ENCODE results near the gene AHCYL2. TPM values are rescaled to one million over a fixed set of nuclear protein-coding genes. Genes with fewer than 3 reads are reported as not detected.

The AHCYL2 gene
- total and polyA plus RNA-seq, 2 donors (not counting 3 experiments of a cell fraction or from before 2014, with no cell fraction given): 10.8 to 13.5 TPM

DNA sequence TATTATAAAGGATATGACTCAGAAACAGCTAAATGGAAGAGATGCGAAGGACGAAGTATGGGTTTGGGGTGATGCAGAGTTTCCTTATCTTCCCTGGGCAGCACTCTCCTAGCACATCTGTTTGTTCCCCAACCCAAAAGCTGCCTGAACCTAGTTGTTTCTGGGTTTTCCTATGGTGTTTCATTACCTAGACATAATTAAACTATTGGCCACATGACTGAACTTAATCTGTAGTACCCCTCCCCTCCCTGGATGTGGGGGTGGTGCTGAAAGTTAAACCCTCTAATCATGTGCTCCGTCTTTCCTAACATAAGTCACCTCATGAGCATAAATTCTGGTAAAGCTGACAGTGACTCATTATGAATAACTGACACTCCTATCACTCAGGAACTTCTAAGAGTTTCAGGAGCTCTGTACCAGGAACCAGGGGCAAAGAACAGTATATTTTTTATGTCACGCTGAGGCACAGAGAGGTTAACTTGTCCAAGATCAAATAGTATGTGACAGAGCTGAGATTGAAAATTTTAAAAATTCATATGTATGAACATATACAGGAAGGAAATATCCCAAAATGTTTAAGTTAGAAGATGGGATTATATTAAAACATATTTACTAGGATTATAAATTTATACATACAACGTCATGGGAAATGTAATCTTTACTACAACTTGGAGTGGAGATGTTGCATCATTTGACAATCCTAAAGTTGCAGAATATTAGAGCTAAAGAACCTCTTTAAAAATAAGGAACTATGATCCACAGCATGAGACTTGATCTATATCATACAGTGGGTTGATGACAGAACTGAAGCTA, 214.2 kb downstream of the AHCYL2 start:
- dilution Hi-C loops (cut with MboI; ENCODE audit: extremely low pct_ligation_motif_present, low sequenced_read_pairs): no loop called here
- FAIRE-seq (peak; percentile 88), DNase-seq (ENCODE audit: low read depth, low spot score) (peak; percentile 81)
- no TSS peak for BruUV-seq (replicated peaks)
- Histone ChIP-seq H3K27me3 (ENCODE audit: control insufficient read depth in 2 of 2, insufficient read depth in 2 of 2, low read length in 2 of 2) (no peaks in the 10 kb centered on the region), H3K9me3 (replicated peaks; ENCODE audit: control insufficient read depth, insufficient read depth, low read length) (no peaks in the 10 kb centered on the region), H4K20me1 (replicated peaks; ENCODE audit: control insufficient read depth, extremely low read depth, insufficient read depth, low read length) (no peaks in the 10 kb centered on the region), H3K4me3 (replicated peaks in 1 of 3; ENCODE audit: insufficient read depth in 1 of 3, low read depth in 1 of 3, low read length in 3 of 3) (peak overlapping the region in 1 of 3 experiments; percentile 26), H3K4me2 (ENCODE audit: insufficient read depth, low read length) (peak overlapping the region; percentile 76), H3K36me3 (ENCODE audit: control insufficient read depth in 2 of 2, extremely low read depth in 1 of 2, insufficient read depth in 2 of 2, low read length in 2 of 2) (no peaks in the 10 kb centered on the region), H3K9me1 (replicated peaks; ENCODE audit: control insufficient read depth, extremely low read depth, insufficient read depth, low read length) (no peaks in the 10 kb centered on the region), H3K27ac (ENCODE audit: insufficient read depth, low read depth, low read length) (peak overlapping the region; percentile 54), H3K79me2 (ENCODE audit: control insufficient read depth, insufficient read depth, low read length) (peaks cover 18% of the 10 kb centered on the region), H3K9ac (replicated peaks; ENCODE audit: extremely low read depth, insufficient read depth, low read length) (peak overlapping the region; percentile 46), H3K4me1 (ENCODE audit: control insufficient read depth, extremely low read depth, insufficient read depth, low read length) (peaks cover 24% of the 10 kb centered on the region), H2AFZ (ENCODE audit: low read depth, low read length) (peak overlapping the region; percentile 48)
- ChIA-PET CTCF (interaction anchor here (0.8 to 2.0 kb wide), 10 partner anchors 9 to 221 kb away, joined by 3 to 13 read pairs (median 5); no protein-coding TSS in a partner anchor), POLR2A (interaction anchor here (0.5 to 0.8 kb wide), 2 partner anchors 31 to 117 kb away, joined by 3 read pairs; no protein-coding TSS in a partner anchor)
- no peak for TF ChIP-seq POLR2A (IDR thresholded peaks at IDR 0.05; ENCODE audit: low read depth, low read length)
- no peak for TF ChIP-seq EZH2 (IDR thresholded peaks at IDR 0.05; ENCODE audit: borderline replicate concordance, low read depth, low read length, severe bottlenecking)
- TF ChIP-seq, protein P1, sequence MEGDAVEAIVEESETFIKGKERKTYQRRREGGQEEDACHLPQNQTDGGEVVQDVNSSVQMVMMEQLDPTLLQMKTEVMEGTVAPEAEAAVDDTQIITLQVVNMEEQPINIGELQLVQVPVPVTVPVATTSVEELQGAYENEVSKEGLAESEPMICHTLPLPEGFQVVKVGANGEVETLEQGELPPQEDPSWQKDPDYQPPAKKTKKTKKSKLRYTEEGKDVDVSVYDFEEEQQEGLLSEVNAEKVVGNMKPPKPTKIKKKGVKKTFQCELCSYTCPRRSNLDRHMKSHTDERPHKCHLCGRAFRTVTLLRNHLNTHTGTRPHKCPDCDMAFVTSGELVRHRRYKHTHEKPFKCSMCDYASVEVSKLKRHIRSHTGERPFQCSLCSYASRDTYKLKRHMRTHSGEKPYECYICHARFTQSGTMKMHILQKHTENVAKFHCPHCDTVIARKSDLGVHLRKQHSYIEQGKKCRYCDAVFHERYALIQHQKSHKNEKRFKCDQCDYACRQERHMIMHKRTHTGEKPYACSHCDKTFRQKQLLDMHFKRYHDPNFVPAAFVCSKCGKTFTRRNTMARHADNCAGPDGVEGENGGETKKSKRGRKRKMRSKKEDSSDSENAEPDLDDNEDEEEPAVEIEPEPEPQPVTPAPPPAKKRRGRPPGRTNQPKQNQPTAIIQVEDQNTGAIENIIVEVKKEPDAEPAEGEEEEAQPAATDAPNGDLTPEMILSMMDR (IDR thresholded peaks at IDR 0.05; ENCODE audit: extremely low read depth in 1 of 2, insufficient read depth in 1 of 2, low read depth in 1 of 2, low read length in 2 of 2): no peak
- peak; percentile 26 for TF ChIP-seq POLR2AphosphoS5 (IDR thresholded peaks at IDR 0.05; ENCODE audit: insufficient read depth, low read depth, low read length)
- TF ChIP-seq GATA2 (IDR thresholded peaks at IDR 0.05; ENCODE audit: insufficient read depth, insufficient read length, low read depth, low read length): peak; percentile 85
- TF ChIP-seq, protein P2, sequence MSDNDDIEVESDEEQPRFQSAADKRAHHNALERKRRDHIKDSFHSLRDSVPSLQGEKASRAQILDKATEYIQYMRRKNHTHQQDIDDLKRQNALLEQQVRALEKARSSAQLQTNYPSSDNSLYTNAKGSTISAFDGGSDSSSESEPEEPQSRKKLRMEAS (IDR thresholded peaks at IDR 0.05; ENCODE audit: insufficient read depth, insufficient read length): no peak
- TF ChIP-seq FOS (IDR thresholded peaks at IDR 0.05; ENCODE audit: borderline replicate concordance, insufficient read depth, low read length): peak; percentile 60
- TF ChIP-seq JUN (IDR thresholded peaks at IDR 0.05; ENCODE audit: borderline replicate concordance, insufficient read depth, insufficient read length, low read depth): peak; percentile 57
- no peak for TF ChIP-seq MYC (IDR thresholded peaks at IDR 0.05; ENCODE audit: low read depth, low read length)
- intact Hi-C loops (cut with micrococcal nuclease): loop anchor here (2.0 kb wide), 1 partner anchor 570 kb away; no protein-coding TSS in a partner anchor
